Esophagus muscularis mucosa (tissue), 4 donors: ENCODE measurements around the gene PDE8A.

Source experiments
- EP300 ChIP-seq: sonication (generic); formaldehyde crosslinking; IDR thresholded peaks from one replicate; pipeline ENCODE4 v1.6.1; 2017; ENCODE audit warnings: antibody characterized with exemption
- POLR2A ChIP-seq: fragments of 450-650 bp; IDR thresholded peaks from one replicate; pipeline ENCODE4 v1.6.1; 2017; ENCODE audit warnings: antibody characterized with exemption, moderate library complexity, mild to moderate bottlenecking, low read depth
- POLR2AphosphoS5 ChIP-seq, 2 donors: sonication (generic); formaldehyde crosslinking; IDR thresholded peaks; one replicate each; pipeline ENCODE4 v1.6.1; 2017; ENCODE audit warnings: antibody characterized with exemption in 2 of 2
- TF ChIP-seq, protein P1 (sequence below), 3 experiments: fragments of 200-600 bp in 2 of 3; fragments of 450-650 bp in 1 of 3; sonication (generic) in 2 of 3; IDR thresholded peaks; one replicate each; pipeline ENCODE4 v1.5.1; 2017 to 2019; ENCODE audit warnings: antibody characterized with exemption in 3 of 3, mild to moderate bottlenecking in 2 of 3, moderate library complexity in 1 of 3

DNA sequence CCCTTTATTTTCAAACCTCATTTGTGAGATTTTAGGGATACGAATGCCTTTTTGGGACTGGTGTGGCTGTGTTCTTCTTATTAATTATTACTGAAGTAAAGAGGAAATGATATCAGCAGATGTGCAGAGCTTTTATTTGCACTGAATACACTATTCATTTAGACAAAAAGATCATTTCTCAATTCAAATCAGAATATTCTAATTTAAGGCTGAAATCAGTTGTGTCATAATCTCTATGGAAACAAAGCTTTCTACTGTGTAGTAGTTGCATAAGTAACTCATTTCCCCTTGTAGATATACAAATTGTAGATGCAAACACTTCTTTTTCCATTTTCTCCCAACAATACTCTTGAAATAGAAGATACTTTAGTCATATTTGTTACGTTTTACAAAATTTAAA is 56.0 kb downstream of the PDE8A start:
- TF ChIP-seq, protein P1, sequence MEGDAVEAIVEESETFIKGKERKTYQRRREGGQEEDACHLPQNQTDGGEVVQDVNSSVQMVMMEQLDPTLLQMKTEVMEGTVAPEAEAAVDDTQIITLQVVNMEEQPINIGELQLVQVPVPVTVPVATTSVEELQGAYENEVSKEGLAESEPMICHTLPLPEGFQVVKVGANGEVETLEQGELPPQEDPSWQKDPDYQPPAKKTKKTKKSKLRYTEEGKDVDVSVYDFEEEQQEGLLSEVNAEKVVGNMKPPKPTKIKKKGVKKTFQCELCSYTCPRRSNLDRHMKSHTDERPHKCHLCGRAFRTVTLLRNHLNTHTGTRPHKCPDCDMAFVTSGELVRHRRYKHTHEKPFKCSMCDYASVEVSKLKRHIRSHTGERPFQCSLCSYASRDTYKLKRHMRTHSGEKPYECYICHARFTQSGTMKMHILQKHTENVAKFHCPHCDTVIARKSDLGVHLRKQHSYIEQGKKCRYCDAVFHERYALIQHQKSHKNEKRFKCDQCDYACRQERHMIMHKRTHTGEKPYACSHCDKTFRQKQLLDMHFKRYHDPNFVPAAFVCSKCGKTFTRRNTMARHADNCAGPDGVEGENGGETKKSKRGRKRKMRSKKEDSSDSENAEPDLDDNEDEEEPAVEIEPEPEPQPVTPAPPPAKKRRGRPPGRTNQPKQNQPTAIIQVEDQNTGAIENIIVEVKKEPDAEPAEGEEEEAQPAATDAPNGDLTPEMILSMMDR (IDR thresholded peaks at IDR 0.05), result no peak
- TF ChIP-seq POLR2AphosphoS5 (IDR thresholded peaks at IDR 0.05) (no peak), EP300 (no peak), POLR2A (no peak)
